ENCODE results near the gene NOTCH2NLA.
"Not testable (repeated sequence)": the region's sequence is repeated elsewhere in the genome, so short reads cannot be mapped to it uniquely, and the experiment has no call there.

Gene NOTCH2NLA

DNA sequence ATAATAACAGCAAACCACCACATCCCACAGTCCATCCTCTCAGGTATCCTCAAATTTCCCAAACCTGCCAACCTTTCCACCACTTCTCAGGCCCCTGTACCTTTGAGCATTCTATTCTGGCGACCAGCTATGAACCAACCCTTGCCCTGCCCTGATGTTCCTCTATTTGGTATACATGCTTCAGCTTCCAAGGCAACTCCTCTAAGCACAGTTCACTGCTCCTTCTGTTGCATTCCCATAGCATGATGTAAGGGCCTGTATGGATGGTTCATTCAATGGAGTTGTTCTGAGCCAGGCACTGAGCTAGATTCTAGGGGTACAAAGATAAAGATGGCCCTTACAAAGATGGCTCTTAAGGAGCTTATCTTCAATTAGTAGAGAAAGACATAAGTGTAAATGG, 22.7 kb upstream of the NOTCH2NLA start:
- not testable (repeated sequence) for H3K9me3 Mint-ChIP-seq; H3K36me3 Mint-ChIP-seq (ENCODE audit: low read depth); H3K27ac Mint-ChIP-seq; H3K4me1 Mint-ChIP-seq (ENCODE audit: low read depth); DNase-seq; H3K27me3 Mint-ChIP-seq; H3K4me3 Mint-ChIP-seq

DNA sequence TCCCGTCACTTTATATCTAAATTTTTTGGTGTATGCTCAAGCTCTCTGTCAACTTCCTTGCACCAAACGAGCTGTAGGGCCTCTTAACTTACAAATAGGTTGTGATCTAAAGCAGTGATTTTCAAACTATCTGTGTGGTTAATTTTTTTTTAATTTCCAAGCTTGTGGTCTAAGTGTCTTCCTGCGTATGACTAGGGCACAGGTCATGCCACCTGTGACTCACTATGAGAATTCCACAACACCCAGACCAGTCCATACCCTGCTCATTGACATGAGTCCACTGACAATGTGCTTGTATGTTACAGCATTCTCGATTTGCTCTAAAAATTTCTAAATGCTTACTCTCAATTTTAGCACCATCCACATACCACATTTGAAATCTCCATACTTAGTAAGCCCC, 19.8 kb upstream of the NOTCH2NLA start:
- not testable (repeated sequence) for H3K4me3 Mint-ChIP-seq; DNase-seq; H3K9me3 Mint-ChIP-seq; H3K4me1 Mint-ChIP-seq (ENCODE audit: low read depth); H3K27me3 Mint-ChIP-seq; H3K27ac Mint-ChIP-seq; H3K36me3 Mint-ChIP-seq (ENCODE audit: low read depth)

DNA sequence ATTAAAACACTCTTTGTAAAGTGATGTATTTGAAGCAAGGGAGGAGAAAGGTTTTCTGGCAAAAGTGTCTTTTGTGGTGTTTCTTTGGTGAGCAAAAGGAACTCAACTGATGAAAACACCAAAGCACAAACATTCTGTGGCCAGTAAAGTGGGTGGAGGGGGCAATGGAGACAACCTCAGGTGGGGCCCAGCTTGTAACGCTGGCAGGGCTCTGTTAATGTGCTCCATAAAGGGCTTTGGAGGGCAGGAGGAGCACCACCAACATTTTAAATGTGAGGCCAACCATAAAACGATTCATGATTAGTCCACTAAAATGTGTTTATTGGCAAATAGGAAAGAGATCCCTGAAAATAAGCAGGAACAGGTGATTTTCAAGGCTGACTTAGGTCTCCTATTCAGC, 7.8 kb upstream of the NOTCH2NLA start:
- DNase-seq; H3K27me3 Mint-ChIP-seq; H3K27ac Mint-ChIP-seq; H3K9me3 Mint-ChIP-seq; H3K36me3 Mint-ChIP-seq (ENCODE audit: low read depth); H3K4me3 Mint-ChIP-seq; H3K4me1 Mint-ChIP-seq (ENCODE audit: low read depth): not testable (repeated sequence)

DNA sequence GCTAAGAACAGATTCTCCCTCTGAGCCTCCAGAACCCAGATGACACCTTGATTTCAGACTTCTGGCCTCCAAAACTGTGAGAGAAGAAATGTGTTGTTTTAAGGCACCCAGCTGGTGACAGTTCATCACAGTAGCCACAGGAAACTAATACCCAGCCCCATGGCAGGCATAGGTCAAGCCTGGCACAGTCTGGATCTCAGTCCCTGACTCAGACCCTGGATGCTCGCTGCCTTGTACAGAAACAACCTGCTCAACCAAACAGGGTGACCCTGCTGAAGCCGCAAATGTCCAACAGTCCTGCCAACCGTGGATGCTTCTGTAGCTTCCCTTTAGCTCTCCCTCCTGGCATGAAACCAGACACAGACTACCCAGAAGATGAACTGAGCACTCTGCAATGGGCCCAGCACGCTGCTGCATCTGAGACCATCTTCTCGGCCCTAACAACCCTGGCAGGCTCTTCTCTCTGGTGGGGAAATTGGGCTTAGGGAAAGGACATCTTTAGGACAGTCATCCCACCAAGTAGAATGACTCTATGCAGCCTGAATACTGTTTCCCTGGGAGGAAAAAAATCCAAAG, 7.3 kb upstream of the NOTCH2NLA start:
- H3K4me3 Mint-ChIP-seq; H3K27me3 Mint-ChIP-seq; H3K4me1 Mint-ChIP-seq (ENCODE audit: low read depth); H3K9me3 Mint-ChIP-seq; DNase-seq; H3K27ac Mint-ChIP-seq; H3K36me3 Mint-ChIP-seq (ENCODE audit: low read depth): not testable (repeated sequence)

DNA sequence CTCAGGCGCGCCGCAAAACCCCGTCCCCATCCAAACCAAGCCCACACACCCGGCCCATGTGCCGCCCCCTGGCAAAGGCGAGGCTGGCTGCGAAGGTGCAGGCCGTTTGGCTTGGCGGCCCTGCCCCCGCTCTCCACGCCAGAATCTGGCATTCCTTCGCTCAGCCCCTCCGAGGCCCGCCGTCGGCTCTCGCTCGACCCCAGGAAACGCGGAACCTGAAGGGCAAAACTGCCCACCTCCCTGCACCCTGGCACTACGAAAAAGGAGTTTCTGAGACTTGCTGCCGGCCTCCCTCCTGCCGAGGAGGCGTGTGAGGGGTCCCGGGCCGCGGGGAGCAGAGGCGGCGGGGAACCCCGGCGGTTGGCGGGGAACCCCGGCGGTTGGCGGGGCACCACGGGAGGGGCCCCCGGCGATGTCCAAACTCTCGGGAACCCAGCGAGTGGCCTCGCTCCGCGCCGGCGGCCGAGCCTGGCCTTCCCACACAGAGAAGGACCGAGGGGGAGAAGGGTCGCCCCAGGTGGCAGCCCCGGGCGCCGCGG, 608 bp downstream of the NOTCH2NLA start:
- peak; percentile 64 for DNase-seq
- not testable (repeated sequence) for H3K9me3 Mint-ChIP-seq; H3K36me3 Mint-ChIP-seq (ENCODE audit: low read depth); H3K4me1 Mint-ChIP-seq (ENCODE audit: low read depth); H3K27me3 Mint-ChIP-seq; H3K27ac Mint-ChIP-seq
- peak overlapping the region; percentile 74 for H3K4me3 Mint-ChIP-seq

DNA sequence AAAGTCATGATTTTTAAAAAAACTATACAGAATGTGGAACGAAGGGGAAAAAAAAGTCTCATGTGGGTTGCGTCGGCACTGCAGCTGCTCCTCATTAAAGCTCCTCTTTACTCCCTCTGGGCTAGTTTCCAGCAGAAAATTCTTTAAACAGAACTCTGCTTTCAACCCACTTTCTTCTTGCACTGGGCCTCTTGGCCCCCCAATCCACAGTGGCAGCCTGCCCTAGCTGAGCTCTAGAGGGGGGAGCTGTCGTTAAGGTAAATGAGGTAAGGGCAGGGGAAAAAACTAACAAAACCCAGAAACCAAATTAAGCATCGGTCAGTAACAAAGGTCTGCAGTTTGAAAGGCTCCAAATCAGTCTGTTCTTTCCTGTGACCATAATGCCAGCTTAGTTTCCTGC, 54.3 kb downstream of the NOTCH2NLA start:
- H3K4me1 Mint-ChIP-seq (ENCODE audit: low read depth); H3K4me3 Mint-ChIP-seq; H3K36me3 Mint-ChIP-seq (ENCODE audit: low read depth); H3K27ac Mint-ChIP-seq; H3K27me3 Mint-ChIP-seq; H3K9me3 Mint-ChIP-seq; DNase-seq: not testable (repeated sequence)

DNA sequence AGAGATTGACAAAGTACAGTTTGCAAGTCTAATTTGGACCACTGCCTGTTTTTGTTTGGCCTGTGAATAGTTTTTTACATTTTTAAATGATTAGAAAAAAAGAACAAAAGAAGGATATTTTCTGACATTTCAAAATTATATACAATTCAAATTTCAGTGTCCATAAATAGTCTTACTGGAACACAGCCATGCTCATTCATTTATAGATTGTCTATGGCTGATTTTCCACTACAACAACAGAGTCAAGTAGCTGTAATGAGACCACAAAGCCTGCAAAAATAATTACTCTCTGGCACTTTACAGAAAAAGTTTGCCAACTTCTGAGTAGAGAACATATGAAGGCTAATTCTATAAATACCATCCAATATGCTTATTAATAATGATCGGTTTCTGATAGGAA, 61.1 kb downstream of the NOTCH2NLA start:
- DNase-seq; H3K36me3 Mint-ChIP-seq (ENCODE audit: low read depth); H3K4me1 Mint-ChIP-seq (ENCODE audit: low read depth); H3K4me3 Mint-ChIP-seq; H3K9me3 Mint-ChIP-seq; H3K27ac Mint-ChIP-seq; H3K27me3 Mint-ChIP-seq: not testable (repeated sequence)

DNA sequence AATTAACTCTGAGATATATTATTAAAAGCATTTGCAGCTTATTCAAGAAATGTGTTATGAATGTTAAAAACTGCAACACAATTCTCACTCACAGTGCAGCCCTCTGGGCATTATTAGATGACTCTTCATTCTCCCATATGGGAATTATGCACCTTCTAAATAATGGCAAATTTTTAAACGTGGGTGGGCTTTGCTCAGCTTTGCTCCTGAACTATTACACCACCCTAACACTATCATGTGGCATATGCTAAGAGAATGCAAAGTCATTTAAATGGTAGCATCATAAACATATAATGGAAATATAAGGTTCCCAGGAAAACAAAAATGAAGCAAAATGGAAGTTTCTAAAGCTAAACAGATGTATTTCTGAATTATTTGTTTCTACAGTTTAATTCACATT, 61.5 kb downstream of the NOTCH2NLA start:
- not testable (repeated sequence) for H3K27me3 Mint-ChIP-seq; H3K9me3 Mint-ChIP-seq; H3K36me3 Mint-ChIP-seq (ENCODE audit: low read depth); H3K27ac Mint-ChIP-seq; H3K4me3 Mint-ChIP-seq; H3K4me1 Mint-ChIP-seq (ENCODE audit: low read depth); DNase-seq

DNA sequence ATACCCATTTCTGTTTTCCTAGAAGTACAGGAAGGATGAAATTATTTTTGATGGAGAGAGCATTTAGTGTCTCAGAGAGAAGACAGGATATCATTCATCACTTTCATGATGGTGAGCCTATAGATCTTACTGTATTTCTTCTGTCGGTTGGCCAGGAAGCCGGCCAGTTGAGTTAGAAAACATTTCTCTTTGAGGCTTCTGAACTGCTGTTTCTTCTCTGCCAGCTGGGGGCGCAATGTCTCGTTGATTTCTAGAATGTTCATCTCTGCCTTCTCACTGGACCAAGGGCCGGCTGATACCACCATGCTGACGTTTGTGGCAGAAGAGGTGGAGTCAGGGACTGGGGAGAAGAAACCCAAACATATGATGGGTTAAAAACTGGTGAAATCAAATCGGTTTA, 84.4 kb downstream of the NOTCH2NLA start, which contains the start of gene NBPF10:
Gene NBPF10, minus strand, starts transcription at position 340 of the 400 bp plus-strand sequence. Its CDS starts 35 bp downstream, at position 305.
- H3K9me3 Mint-ChIP-seq, DNase-seq, H3K4me3 Mint-ChIP-seq: not testable (repeated sequence)

More for the DNA sequence above, 84.4 kb downstream of the NOTCH2NLA start, which contains the start of gene NBPF10:
- H3K36me3 Mint-ChIP-seq (ENCODE audit: low read depth); H3K27me3 Mint-ChIP-seq; H3K27ac Mint-ChIP-seq; H3K4me1 Mint-ChIP-seq (ENCODE audit: low read depth): not testable (repeated sequence)

Measured in activated T-cell treated with anti-CD3 and anti-CD28 coated beads, Interleukin-2, amount 50 U/mL, for 24 hours (primary cell).